Thyroid gland (tissue), 4 donors: Measurements from ENCODE around the gene SKIDA1. TPM values are rescaled to one million over a fixed set of nuclear protein-coding genes. Genes with fewer than 3 reads are reported as not detected.

Experiments used
- DNase-seq, 2 donors: peaks; one replicate each; pipeline ENCODE4 v3.0.0-alpha.2; 2019
- H3K27ac ChIP-seq, 3 donors: fragments of 200-600 bp; sonication (generic); 1 replicate in 2 of 3; 2 replicates in 1 of 3; pipeline ENCODE4 v1.5.1; 2016 to 2019; ENCODE audit warnings: mild to moderate bottlenecking in 1 of 3, moderate library complexity in 1 of 3
- H3K27me3 ChIP-seq: fragments of 200-600 bp; sonication (generic); one replicate; pipeline ENCODE4 v1.5.1; 2019
- H3K36me3 ChIP-seq, 2 donors: fragments of 200-600 bp; sonication (generic); one replicate each; pipeline ENCODE4 v1.5.1; 2016 to 2019
- H3K4me1 ChIP-seq, 2 donors: fragments of 200-600 bp; sonication (generic); one replicate each; pipeline ENCODE4 v1.5.1; 2017 to 2019
- H3K4me3 ChIP-seq, 3 donors: fragments of 200-600 bp; sonication (generic); replicated peaks in 1 of 3; 1 replicate in 2 of 3; 2 replicates in 1 of 3; pipeline ENCODE4 v1.5.1; 2016; ENCODE audit warnings: mild to moderate bottlenecking in 1 of 3
- H3K9me3 ChIP-seq: fragments of 200-600 bp; sonication (generic); one replicate; pipeline ENCODE4 v1.5.1; 2017
- POLR2A ChIP-seq, 2 donors: fragments of 450-650 bp; IDR thresholded peaks; one replicate each; pipeline ENCODE4 v1.6.1; 2017; ENCODE audit warnings: antibody characterized with exemption in 2 of 2, mild to moderate bottlenecking in 2 of 2, moderate library complexity in 1 of 2
- WGBS, 2 donors: methylation state at CpG; one replicate each; pipeline ENCODE4 v1.1.5; 2017; 5-methylcytosine and 5-hydroxymethylcytosine counted together
- intact Hi-C: fragments of 100-400 bp; cut with DNase I; formaldehyde crosslinking; loops from one replicate; pipeline ENCODE4 v1.15.1; 2023
- total RNA-seq, 4 donors: library from RNA; depleted of rRNA; stranded (reverse); fragments of >200 nt; gene quantifications; one replicate each; pipeline ENCODE4 v1.2.3, GENCODE V29; 2016
- TF ChIP-seq, protein P1 (sequence below), 6 experiments: fragments of 200-600 bp in 3 of 6; fragments of 450-650 bp in 3 of 6; sonication (generic) in 3 of 6; IDR thresholded peaks; one replicate each; pipeline ENCODE4 v1.5.1; 2016 to 2019; ENCODE audit warnings: antibody characterized with exemption in 6 of 6, mild to moderate bottlenecking in 2 of 6, inconsistent platforms in 1 of 6, moderate library complexity in 1 of 6

Gene SKIDA1
- total RNA-seq, 4 donors from 2014 or later, result 3.1 to 9.9 (median 7.1) TPM

GRCh38 chr10:21501731-21502347 lies 23.6 kb downstream of the SKIDA1 start:
- no peaks in the 10 kb centered on the region for H3K36me3 ChIP-seq
- no peak overlapping the region for H3K4me3 ChIP-seq
- DNase-seq, result no peak
- intact Hi-C loops, result loop anchor here (5.0 to 10.0 kb wide), 2 partner anchors 230 to 453 kb away; no protein-coding TSS in a partner anchor
- WGBS, 2 donors, result 84 to 88% methylated on average over 2 of the region's 2 CpGs
- peak overlapping the region in 2 of 3 donors; percentile 55 to 58 for H3K27ac ChIP-seq
- H3K9me3 ChIP-seq, result no peaks in the 10 kb centered on the region
- TF ChIP-seq, protein P1, sequence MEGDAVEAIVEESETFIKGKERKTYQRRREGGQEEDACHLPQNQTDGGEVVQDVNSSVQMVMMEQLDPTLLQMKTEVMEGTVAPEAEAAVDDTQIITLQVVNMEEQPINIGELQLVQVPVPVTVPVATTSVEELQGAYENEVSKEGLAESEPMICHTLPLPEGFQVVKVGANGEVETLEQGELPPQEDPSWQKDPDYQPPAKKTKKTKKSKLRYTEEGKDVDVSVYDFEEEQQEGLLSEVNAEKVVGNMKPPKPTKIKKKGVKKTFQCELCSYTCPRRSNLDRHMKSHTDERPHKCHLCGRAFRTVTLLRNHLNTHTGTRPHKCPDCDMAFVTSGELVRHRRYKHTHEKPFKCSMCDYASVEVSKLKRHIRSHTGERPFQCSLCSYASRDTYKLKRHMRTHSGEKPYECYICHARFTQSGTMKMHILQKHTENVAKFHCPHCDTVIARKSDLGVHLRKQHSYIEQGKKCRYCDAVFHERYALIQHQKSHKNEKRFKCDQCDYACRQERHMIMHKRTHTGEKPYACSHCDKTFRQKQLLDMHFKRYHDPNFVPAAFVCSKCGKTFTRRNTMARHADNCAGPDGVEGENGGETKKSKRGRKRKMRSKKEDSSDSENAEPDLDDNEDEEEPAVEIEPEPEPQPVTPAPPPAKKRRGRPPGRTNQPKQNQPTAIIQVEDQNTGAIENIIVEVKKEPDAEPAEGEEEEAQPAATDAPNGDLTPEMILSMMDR (IDR thresholded peaks at IDR 0.05), result no peak
- no peak for TF ChIP-seq POLR2A (IDR thresholded peaks at IDR 0.05)
- H3K27me3 ChIP-seq, result no peaks in the 10 kb centered on the region
- peaks cover 9 to 27% of the 10 kb centered on the region in 2 donors for H3K4me1 ChIP-seq

DNA sequence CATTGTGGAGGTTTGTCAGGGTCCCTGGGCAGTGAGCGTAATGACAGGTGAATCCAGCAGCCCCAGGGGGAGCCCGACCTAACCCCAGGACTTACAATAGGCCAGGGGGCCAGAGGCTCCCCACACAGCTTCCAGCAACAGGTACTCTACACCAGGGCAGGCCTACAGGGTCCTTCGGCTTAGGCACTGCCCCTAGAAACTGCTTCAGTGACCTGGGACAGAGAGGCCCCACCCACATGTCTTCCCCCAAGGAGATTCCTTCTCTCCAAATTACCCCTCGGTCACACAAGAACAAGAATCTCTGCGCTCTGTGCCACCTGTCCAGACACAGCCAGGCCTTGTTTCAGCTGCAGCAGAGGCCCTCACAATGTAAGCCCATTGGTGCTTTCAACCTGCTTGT lies 24.4 kb downstream of the SKIDA1 start:
- intact Hi-C loops, result loop anchor here (5.0 to 10.0 kb wide), 2 partner anchors 231 to 454 kb away; no protein-coding TSS in a partner anchor
- H3K36me3 ChIP-seq, result no peaks in the 10 kb centered on the region
- peak; percentile 59 to 69 for DNase-seq
- H3K9me3 ChIP-seq, result no peaks in the 10 kb centered on the region
- TF ChIP-seq POLR2A (IDR thresholded peaks at IDR 0.05), result no peak
- TF ChIP-seq, protein P1 (IDR thresholded peaks at IDR 0.05), result no peak
- peaks cover 9 to 27% of the 10 kb centered on the region in 2 donors for H3K4me1 ChIP-seq
- no peak overlapping the region for H3K4me3 ChIP-seq
- peak overlapping the region in 2 of 3 donors; percentile 55 to 58 for H3K27ac ChIP-seq
- no peaks in the 10 kb centered on the region for H3K27me3 ChIP-seq
- WGBS, 2 donors, result 62 to 63% methylated on average over 5 of the region's 5 CpGs

DNA sequence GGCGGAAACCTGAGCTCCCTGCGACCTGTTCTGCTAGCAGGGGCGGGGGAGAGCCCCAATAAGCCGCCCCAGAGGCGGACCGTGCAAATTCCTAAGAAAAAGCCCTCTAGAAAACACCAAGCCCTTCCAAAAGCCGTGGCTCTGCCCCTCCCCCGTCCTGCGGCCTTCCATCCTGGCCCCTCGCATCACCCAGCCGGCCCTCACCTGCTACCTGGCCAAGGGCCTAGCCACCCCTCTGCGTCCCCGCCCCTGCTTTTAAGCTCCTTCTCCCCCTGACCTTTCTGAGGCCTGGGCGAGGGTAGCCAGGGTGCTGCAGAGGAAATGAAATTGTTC lies 24.9 kb downstream of the SKIDA1 start:
- no peaks in the 10 kb centered on the region for H3K27me3 ChIP-seq
- no peak overlapping the region for H3K4me3 ChIP-seq
- peak in 1 of 2 donors; percentile 37 for DNase-seq
- intact Hi-C loops, result loop anchor here (5.0 to 10.0 kb wide), 2 partner anchors 232 to 454 kb away; no protein-coding TSS in a partner anchor
- H3K9me3 ChIP-seq, result no peaks in the 10 kb centered on the region
- no peak for TF ChIP-seq POLR2A (IDR thresholded peaks at IDR 0.05)
- TF ChIP-seq, protein P1 (IDR thresholded peaks at IDR 0.05), result no peak
- peak overlapping the region in 2 of 3 donors; percentile 55 to 58 for H3K27ac ChIP-seq
- 47 to 60% methylated on average over 11 to 13 of the region's 14 CpGs for whole genome bisulfite sequencing, 2 donors
- peaks cover 9 to 27% of the 10 kb centered on the region in 2 donors for H3K4me1 ChIP-seq
- H3K36me3 ChIP-seq, result no peaks in the 10 kb centered on the region

- H3K36me3 ChIP-seq, result no peaks in the 10 kb centered on the region
- DNase-seq, result peak in 1 of 2 donors; percentile 33
- H3K27ac ChIP-seq, result peak overlapping the region in 2 of 3 donors; percentile 55 to 58
- TF ChIP-seq, protein P1 (IDR thresholded peaks at IDR 0.05), result no peak
- TF ChIP-seq POLR2A (IDR thresholded peaks at IDR 0.05), result no peak
- H3K4me3 ChIP-seq, result no peak overlapping the region
- peaks cover 9 to 27% of the 10 kb centered on the region in 2 donors for H3K4me1 ChIP-seq
- H3K9me3 ChIP-seq, result no peaks in the 10 kb centered on the region
- intact Hi-C loops, result loop anchor here (5.0 to 10.0 kb wide), 3 partner anchors 215 to 455 kb away; no protein-coding TSS in a partner anchor
- 66 to 73% methylated on average over 57 to 65 of the region's 72 CpGs for WGBS, 2 donors
- no peaks in the 10 kb centered on the region for H3K27me3 ChIP-seq
Observed at GRCh38 chr10:21499701-21500577, 25.5 kb downstream of the SKIDA1 start.
